GM21786 (cell line): ENCODE results near the gene FADS1.
A peak's percentile ranks its signal among the peaks of the same experiment; 100 is the strongest.

ENCODE experiments used
- ATAC-seq: cut with Tn5 transposase; IDR thresholded peaks from one replicate; pipeline ENCODE4 v1.9.1; 2021; ENCODE audit not compliant: unreplicated experiment

FADS1 gene

DNA sequence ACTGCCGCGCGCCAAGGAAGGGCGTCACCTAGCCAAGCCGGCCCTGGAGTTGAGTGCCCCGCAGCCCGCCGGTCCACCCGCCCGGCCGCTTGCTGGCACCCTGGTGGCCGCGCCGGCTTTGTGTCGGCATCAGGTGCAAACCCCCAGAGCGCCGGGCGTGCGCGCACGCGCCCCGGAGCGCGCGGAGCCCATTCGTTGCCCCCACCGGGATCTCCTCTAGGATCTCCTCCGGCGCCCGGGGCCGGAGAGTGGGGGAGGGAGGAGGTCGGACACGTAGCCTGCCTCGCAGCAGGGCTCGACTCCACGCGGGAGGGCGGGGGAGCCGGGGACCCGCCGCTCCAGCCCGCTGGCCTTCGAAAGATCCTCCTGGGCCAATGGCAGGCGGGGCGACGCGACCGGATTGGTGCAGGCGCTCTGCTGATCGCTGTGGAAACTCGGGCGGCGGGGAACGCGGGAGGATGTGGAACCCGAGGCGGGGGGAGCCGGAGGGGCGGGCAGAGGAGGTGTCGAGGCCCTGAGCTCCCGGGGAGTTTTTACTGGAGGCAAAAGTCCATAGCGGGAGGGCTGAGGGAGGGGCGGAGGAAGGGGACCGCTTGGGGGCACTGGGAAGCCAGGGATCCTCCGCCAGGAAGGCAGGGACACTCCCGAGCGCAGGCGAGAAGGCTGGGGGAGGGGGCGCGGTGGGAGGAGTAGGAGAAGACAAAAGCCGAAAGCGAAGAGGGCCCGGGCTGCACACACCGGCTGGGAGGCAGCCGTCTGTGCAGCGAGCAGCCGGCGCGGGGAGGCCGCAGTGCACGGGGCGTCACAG lies 11.0 kb upstream of the FADS1 start, which contains the start of gene FADS2:
FADS2 (plus strand) TSS at position 730 of the 808 bp plus-strand sequence. CDS start 91 bp downstream, outside the sequence.
- peak; percentile 67 for ATAC-seq

- no peak for ATAC-seq
These were observed 10.2 kb upstream of the FADS1 start for GRCh38 chr11:61826930-61827570.

DNA sequence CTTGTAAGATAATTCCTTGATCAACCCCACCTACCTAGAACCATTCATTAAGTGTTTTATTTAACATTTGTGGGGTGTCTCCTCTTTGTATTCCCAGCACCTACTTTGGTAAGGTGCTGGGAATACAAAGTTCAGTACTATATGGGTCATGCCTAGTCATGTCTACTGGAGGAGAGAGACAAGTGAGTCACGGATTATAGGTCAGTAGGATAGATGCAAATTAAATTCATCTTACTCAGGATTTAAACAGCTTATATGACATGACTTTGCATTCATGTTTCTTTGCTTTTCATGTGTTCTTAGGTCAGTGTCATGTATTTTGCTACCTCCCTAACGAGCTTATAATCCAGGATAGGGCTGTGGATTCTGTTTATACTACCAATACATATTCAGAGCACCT lies 3.4 kb upstream of the FADS1 start:
- ATAC-seq = no peak

- no peak for ATAC-seq
These were observed 834 bp upstream of the FADS1 start for GRCh38 chr11:61817471-61818202.

- peak; percentile 28 for ATAC-seq
These were observed 740 bp downstream of the FADS1 start for GRCh38 chr11:61815790-61816735.

- peak; percentile 48 for ATAC-seq
These were observed 1.6 kb downstream of the FADS1 start for GRCh38 chr11:61814958-61815789.

- ATAC-seq = no peak
These were observed 2.4 kb downstream of the FADS1 start for GRCh38 chr11:61814247-61814957.

DNA sequence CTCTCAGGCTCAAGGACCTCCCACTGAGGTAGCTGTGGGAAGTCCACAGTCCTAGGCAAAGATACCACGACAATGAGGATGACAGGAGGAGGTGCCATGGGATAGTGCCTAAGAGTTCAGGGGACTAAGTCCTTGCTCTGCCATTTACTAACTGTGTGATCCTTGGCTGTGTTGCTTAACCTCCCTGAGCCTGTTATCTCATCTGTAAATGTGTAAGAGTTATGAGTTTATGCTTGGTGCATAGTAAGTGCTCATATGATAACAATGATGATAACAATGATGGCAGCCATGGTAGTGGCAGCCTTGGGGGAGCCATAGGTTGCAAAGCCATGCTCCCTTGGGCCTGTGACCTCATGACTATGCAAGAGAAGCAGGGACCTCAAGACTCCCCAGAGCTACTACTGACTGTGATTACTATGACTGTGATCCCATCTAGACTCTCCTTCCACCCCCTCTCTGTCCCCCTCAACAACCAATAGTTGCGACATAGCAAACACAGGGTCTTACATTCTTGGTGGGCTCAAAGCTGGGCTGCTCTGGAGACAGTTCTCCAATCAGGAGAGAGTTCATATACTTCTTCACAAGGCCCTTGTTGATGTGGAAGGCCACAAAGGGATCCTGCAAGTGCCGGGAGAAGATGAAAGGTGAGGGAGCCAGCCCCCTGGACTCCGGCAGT lies 3.9 kb downstream of the FADS1 start:
- ATAC-seq = no peak

DNA sequence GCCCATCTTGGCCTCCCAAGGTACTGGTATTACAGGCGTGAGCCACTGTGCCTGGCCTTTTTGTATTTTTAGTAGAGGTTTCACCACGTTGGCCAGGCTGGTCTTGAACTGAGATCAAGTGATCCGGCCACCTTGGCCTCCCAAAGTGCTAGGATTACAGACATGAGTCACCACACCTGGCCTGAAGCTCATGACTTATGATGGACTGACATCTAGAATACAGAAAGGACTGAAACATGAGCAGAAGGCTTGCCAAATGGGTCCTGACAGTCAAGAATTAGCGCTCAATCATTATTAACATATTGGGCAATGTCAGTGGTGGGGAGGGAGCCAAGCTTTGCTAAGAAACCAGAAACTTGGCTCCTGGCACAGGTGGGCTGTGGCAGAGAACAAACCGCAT lies 5.0 kb downstream of the FADS1 start:
- ATAC-seq = no peak

DNA sequence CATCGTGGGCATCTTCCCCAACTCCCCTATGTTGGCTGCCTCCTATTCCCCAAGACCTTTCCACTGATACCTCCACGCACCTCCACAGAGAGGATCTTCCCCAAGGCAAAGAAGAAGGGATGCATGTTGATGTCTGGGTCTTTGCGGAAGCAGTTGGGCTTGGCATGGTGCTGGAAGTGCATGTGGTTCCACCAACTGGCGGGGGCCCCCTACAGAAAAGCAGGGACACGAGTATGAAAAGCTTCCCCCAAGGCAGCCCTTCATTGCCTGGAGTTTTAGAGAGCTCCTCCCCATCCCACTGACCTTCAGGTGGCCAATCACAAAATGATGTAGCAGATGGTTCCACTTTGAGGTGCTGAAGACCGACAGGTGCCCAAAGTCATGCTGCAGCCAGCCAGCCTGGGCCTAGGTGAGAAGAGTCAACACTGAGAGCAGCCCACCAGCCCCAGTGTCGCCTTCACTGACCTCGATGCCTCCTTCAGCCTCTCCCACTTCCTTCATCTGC lies 6.1 kb downstream of the FADS1 start:
- ATAC-seq = no peak

GRCh38 chr11:61806785-61807184 lies 10.0 kb downstream of the FADS1 start:
- no peak for ATAC-seq

GRCh38 chr11:61805146-61805545 lies 11.7 kb downstream of the FADS1 start:
- ATAC-seq = no peak

GRCh38 chr11:61803889-61804647 lies 12.7 kb downstream of the FADS1 start:
- no peak for ATAC-seq

DNA sequence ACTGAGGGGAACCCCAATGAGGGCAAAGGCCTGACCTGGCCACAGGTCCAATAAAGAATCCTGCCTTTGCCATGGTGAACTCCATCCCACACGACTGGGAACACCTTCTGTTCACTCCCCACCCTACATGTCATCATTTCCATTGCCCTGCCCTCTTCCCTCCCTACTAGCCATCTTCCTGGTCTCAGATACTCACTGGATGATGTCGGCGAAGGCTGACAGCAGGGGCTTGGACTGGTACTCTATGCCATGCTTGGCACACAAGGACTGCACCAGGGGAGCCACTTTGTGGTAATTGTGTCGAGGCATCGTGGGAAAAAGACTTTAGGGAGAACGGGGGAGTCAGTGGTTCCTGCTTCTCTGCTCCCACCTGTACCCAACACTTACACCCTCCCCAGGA lies 14.2 kb downstream of the FADS1 start:
- ATAC-seq = no peak

- no peak for ATAC-seq
These were observed 16.2 kb downstream of the FADS1 start for GRCh38 chr11:61800331-61801281.

GRCh38 chr11:61799665-61800284 lies 17.0 kb downstream of the FADS1 start:
- no peak for ATAC-seq
